Activated naive CD4-positive, alpha-beta T cell treated with anti-CD3 and anti-CD28 coated beads, Interleukin-2, amount 50 U/mL, for 24 hours (primary cell): ENCODE measurements around the gene CTNS.
A peak's percentile ranks its signal among the peaks of the same experiment; 100 is the strongest.

ENCODE experiments used
- H3K27ac Mint-ChIP-seq: one replicate; pipeline ENCODE4 v1.8.0; 2021; ENCODE audit warnings: mild to moderate bottlenecking, mixed read lengths
- H3K27me3 Mint-ChIP-seq: one replicate; pipeline ENCODE4 v1.8.0; 2021; ENCODE audit warnings: mixed read lengths
- H3K36me3 Mint-ChIP-seq: one replicate; pipeline ENCODE4 v1.8.0; 2021; ENCODE audit warnings: mixed read lengths
- H3K4me1 Mint-ChIP-seq: one replicate; pipeline ENCODE4 v1.8.0; 2021; ENCODE audit warnings: mixed read lengths
- H3K4me3 Mint-ChIP-seq: one replicate; pipeline ENCODE4 v1.8.0; 2021; ENCODE audit warnings: mild to moderate bottlenecking, mixed read lengths
- H3K9me3 Mint-ChIP-seq: one replicate; pipeline ENCODE4 v1.8.0; 2021; ENCODE audit warnings: mixed read lengths

CTNS gene

DNA sequence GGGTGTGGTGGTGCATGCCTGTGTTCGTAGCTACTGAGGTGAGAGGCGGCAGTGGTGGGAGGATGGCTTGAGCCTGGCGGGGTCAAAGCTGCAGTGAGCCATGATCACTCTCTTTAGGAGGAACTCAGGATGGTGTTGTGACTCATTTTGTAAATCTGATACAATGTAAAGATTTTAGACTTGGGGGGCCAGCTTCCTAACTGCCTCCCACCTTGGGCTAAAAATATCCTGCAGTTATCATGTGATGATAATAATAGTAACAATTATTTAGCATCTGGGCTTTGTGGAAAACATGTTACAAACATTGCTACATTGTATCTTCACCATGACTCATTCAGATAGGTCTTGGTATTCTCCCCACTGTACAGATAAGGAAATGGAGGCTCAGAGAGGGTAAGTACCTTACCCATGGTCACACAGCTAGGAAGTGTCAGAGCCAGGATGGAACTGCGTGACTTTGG, 7.4 kb downstream of the CTNS start:
- Mint-ChIP-seq H3K36me3 (peaks cover 3% of the 10 kb centered on the region), H3K27ac (no peak overlapping the region), H3K9me3 (no peaks in the 10 kb centered on the region), H3K27me3 (no peaks in the 10 kb centered on the region), H3K4me3 (no peak overlapping the region), H3K4me1 (no peaks in the 10 kb centered on the region)

DNA sequence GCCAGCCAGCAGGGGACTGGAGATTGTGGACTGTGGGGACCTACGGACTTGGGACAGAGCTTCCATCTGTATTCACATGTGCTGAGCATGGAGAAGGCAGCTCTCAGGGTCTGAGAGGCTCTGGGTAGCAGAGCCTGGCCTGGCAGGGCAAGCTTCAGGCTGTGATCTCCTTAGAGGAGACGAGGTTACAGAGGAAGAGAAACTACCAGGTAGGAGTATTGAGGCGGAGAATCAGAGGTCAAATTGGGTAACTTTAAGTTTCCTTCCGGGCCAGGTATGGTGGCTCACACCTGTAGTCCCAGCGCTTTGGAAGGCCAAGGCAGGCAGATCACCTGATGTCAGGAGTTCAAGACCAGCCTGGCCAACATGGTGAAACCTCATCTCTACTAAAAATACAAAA, 8.8 kb downstream of the CTNS start:
- Mint-ChIP-seq H3K27me3 (no peaks in the 10 kb centered on the region), H3K4me1 (no peaks in the 10 kb centered on the region), H3K4me3 (no peak overlapping the region), H3K36me3 (peaks cover 3% of the 10 kb centered on the region), H3K27ac (no peak overlapping the region), H3K9me3 (no peaks in the 10 kb centered on the region)

DNA sequence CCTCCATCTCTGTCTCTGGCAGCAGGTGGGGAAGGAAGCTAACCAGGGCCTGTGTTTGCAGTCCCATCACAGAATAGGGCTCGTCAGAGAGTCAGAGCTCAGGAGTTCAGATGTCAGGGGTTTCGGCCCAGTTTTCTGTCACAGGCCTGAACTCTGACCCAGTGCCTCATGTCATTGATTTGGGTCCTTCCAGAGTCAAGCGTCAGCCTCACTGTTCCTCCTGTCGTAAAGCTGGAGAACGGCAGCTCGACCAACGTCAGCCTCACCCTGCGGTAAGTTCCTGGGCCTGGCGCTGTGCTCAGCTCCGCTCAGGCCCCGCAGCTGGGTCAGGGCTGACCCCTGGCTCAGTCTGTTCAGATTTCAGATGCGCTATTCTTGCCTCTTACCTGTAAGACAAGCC, 10.7 kb downstream of the CTNS start:
- H3K9me3 Mint-ChIP-seq = no peaks in the 10 kb centered on the region
- H3K4me3 Mint-ChIP-seq = no peak overlapping the region
- peaks cover 3% of the 10 kb centered on the region for H3K36me3 Mint-ChIP-seq
- H3K27ac Mint-ChIP-seq = no peak overlapping the region
- H3K27me3 Mint-ChIP-seq = no peaks in the 10 kb centered on the region
- H3K4me1 Mint-ChIP-seq = no peaks in the 10 kb centered on the region

DNA sequence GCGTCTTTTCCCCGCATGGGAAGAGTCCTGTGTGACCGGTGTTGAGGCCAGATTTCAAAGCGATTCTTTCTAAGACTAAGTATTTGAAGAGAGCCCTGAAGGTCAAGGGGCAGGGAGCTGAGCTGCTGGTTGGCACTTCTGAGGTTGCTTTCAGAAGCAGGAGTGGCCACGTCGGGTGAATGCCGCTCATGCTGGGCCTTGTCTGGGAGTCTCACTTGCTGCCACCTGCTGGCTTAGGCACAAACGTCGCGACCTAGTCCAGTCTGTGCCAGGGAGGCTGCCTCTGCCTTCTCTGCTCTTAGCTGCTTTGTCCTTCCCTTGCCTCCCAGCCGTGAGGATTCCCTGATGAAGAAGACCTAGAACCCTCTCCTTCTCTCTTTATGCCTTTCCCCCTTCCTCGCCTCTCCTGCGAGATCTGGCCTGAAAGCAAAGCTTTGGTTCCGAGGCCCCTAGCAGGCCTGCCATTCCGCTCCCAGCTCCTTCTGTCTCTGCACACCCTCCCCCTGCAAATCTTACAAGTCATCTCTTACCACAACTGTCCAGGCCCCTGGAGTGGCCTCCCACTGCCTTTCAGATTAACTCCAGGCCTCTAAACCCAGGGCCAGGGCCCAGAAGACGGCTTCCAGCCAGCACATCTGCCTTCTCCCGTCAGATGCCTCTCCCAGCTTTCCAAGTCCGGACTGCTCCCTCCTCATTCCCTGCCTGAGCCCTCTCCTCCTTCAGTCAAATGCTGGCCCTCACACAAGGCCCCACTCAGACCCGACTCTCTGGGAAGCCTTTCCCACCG, 11.4 kb downstream of the CTNS start:
- Mint-ChIP-seq H3K27ac (no peak overlapping the region), H3K4me1 (no peaks in the 10 kb centered on the region), H3K4me3 (no peak overlapping the region), H3K9me3 (no peaks in the 10 kb centered on the region), H3K27me3 (no peaks in the 10 kb centered on the region), H3K36me3 (peaks cover 3% of the 10 kb centered on the region)

DNA sequence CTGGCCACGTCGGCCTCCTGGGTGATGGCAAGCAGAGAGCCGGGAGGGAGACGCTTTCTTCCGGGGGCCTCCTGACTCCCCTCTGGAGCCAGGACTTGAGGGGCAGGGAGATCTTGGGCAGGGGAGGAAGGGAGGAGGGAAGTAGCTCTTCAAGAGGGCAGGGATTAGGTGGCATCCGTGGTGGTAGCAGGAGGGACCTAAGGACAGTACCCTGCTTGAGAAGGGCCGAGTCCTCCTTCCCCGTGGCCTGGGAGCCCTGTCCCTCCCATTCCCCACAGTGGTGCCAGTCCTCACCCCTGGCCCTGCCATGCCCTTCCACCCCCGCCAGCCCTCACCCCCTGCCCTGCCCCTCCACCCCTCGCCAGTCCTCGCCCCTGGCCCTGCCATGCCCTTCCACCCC, 19.2 kb downstream of the CTNS start:
- no peaks in the 10 kb centered on the region for H3K27me3 Mint-ChIP-seq
- no peaks in the 10 kb centered on the region for H3K9me3 Mint-ChIP-seq
- H3K4me1 Mint-ChIP-seq = no peaks in the 10 kb centered on the region
- no peaks in the 10 kb centered on the region for H3K36me3 Mint-ChIP-seq
- no peak overlapping the region for H3K4me3 Mint-ChIP-seq
- H3K27ac Mint-ChIP-seq = no peak overlapping the region

DNA sequence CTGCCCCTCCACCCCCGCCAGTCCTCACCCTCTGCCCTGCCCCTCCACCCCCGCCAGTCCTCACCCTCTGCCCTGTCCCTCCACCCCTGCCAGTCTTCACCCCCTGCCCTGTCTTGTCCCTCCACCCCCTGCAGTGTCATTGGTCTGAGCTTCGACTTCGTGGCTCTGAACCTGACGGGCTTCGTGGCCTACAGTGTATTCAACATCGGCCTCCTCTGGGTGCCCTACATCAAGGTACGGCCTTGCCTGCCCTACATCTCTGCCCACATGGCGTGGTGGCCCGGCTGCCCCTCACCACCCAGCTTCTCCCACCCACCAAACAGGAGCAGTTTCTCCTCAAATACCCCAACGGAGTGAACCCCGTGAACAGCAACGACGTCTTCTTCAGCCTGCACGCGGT, 19.8 kb downstream of the CTNS start:
- no peaks in the 10 kb centered on the region for H3K27me3 Mint-ChIP-seq
- H3K27ac Mint-ChIP-seq = no peak overlapping the region
- H3K36me3 Mint-ChIP-seq = no peaks in the 10 kb centered on the region

DNA sequence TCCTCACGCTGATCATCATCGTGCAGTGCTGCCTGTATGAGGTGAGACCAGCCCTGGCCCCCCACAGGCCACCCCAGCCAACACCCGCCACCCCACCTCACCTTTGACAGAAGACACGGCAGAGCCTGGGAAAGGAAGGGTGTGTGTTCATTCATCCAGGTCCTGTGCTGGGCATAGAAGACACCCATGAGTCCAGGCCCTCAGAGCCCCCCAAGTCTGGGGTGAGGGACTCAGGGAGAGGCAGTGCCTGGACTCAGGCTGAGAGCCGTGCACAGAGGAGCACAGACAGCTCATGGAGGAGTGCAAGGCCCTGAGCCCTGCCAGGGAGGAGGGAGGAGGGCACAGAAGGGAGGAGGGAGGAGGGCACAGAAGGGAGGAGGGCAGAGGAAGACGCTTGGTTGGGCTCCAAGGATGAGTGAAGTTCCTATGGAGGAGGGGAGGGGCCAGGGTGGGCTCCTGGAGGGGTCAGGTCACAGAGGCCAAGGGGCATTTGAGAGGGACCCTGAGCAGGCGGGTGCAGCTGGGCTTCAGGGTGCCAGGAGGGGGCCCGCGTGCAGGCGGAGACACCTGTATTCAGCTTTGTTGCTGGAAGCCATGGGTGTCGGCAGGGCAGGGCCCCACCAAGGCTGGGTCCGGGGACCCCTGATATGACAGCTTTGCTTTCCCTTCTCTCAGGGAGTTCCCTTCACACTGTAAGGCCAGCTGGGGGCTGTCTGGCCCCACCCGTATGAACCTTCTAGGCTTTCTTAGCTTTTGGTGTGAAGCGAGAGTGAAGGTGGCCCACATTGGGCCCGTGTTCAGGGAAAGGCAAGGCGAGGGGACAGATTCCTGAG, 20.4 kb downstream of the CTNS start:
- Mint-ChIP-seq H3K36me3 (no peaks in the 10 kb centered on the region), H3K27ac (no peak overlapping the region), H3K9me3 (no peaks in the 10 kb centered on the region), H3K4me1 (no peaks in the 10 kb centered on the region), H3K4me3 (no peak overlapping the region), H3K27me3 (no peaks in the 10 kb centered on the region)

More for the DNA sequence above, 19.8 kb downstream of the CTNS start:
- Mint-ChIP-seq H3K9me3 (no peaks in the 10 kb centered on the region), H3K4me3 (no peak overlapping the region), H3K4me1 (no peaks in the 10 kb centered on the region)

DNA sequence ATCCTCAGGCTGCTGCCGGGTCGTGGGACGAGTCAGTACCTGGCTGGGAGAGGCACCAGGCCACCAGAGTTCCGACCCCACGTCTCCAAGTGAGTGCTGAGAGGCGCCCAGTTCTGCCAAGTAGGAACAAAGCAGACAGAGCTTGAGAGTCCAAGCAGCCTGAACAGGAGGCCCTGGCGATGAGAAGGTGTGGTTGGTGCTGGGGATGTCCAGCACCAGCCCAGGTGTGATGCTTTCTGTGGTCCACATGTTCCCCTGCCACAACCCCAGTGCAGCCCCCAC, 21.0 kb downstream of the CTNS start:
- no peak overlapping the region for H3K27ac Mint-ChIP-seq
- no peaks in the 10 kb centered on the region for H3K4me1 Mint-ChIP-seq
- H3K9me3 Mint-ChIP-seq = no peaks in the 10 kb centered on the region
- H3K36me3 Mint-ChIP-seq = no peaks in the 10 kb centered on the region
- H3K27me3 Mint-ChIP-seq = no peaks in the 10 kb centered on the region
- H3K4me3 Mint-ChIP-seq = no peak overlapping the region

DNA sequence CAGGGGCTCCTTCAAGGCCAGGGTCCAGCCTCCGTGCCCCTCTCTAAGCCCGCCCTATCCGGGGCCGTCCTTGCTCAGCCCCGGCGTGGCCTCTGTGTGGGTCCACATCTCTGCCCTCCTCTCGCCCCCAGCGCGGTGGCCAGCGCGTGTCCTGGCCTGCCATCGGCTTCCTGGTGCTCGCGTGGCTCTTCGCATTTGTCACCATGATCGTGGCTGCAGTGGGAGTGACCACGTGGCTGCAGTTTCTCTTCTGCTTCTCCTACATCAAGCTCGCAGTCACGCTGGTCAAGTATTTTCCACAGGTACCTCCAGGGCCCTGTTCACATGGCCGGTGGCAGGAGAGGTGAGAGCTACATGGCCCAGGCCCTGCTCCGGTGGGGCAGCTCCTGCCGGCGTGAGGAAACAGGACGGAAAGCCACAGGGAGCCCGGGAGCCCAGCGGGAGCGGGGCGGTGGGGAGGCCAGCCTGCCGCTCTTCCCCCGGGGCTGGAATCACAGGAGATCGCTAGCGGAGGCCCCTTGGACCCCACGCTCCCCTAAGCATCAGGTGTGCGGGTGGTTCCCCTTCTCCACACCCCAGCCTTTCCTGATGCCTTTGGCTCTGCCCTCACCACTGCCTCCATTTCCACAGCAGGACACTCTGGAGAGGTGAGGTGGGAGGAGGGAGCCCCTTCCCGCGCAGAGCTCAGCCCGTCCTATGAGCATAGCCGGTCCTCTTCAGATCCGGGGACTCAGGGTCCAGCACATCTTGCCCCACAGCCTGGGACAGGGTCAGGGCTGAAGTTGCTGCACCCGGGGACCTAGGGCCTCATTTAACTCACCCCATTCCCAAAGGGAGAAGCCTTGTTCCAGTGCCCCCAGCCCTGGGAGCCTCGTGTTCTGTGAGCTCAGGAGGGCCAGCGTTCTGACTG, 21.6 kb downstream of the CTNS start:
- Mint-ChIP-seq H3K27ac (no peak overlapping the region), H3K4me1 (no peaks in the 10 kb centered on the region), H3K36me3 (no peaks in the 10 kb centered on the region), H3K27me3 (no peaks in the 10 kb centered on the region), H3K4me3 (no peak overlapping the region), H3K9me3 (no peaks in the 10 kb centered on the region)

DNA sequence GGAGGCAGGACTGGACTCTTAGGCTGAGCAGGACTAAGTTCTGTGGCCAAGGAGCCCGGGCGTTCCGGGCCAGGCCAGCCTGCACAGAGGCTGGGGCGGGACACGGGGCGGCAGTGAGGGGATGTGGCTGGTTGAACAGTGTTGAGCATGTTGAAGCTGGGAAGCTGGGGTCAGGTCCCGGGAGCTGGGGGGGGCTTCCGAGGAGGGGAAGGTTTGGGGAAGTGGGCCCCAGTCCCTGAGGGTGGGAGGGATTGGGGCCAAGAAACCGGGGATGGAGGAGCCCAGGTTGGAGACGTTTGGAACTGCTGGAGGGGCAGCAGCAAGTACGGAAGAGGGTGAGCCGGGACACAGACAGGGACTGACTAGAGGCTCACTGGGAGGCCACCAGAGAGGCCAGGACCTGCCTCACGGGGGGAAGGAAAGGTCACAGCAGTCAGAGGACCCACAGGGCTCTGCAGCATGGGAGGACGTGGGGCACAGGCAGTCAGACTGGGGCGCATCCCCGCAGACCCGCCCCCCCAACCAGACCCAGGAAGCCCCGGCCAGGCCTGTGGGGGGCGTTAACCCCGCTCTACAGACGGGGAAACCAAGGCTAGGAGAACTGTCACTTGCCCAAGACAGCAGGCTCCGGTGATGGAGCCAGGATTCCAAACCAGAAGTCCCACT, 22.4 kb downstream of the CTNS start:
- no peak overlapping the region for H3K4me3 Mint-ChIP-seq
- no peaks in the 10 kb centered on the region for H3K27me3 Mint-ChIP-seq
- H3K27ac Mint-ChIP-seq = no peak overlapping the region
- H3K9me3 Mint-ChIP-seq = no peaks in the 10 kb centered on the region
- no peaks in the 10 kb centered on the region for H3K4me1 Mint-ChIP-seq
- H3K36me3 Mint-ChIP-seq = no peaks in the 10 kb centered on the region

DNA sequence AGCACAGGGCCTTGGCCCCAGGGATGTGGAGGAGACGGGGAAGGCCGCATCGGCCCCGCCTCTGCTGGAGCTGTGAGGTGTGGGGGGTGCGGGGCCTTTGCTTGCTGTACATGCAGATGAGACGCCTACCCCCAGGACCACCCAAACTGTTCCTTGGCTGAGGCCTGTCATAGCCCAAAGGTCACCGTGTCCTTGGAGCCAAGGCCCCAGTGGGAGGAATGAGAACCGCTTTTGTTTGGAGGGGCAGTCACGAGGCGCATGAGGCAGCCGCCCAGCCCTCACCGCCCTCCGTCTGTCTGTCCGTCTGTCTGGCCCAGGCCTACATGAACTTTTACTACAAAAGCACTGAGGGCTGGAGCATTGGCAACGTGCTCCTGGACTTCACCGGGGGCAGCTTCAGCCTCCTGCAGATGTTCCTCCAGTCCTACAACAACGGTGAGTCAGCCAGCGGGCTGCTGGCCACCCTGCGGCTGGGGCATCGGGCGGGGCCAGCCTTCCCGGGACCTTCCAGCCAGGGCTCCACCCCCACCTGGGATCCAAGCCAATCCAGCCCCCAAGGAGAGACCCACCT, 23.1 kb downstream of the CTNS start:
- Mint-ChIP-seq H3K27me3 (no peaks in the 10 kb centered on the region), H3K9me3 (no peaks in the 10 kb centered on the region), H3K36me3 (no peaks in the 10 kb centered on the region), H3K4me3 (no peak overlapping the region), H3K27ac (no peak overlapping the region), H3K4me1 (no peaks in the 10 kb centered on the region)

DNA sequence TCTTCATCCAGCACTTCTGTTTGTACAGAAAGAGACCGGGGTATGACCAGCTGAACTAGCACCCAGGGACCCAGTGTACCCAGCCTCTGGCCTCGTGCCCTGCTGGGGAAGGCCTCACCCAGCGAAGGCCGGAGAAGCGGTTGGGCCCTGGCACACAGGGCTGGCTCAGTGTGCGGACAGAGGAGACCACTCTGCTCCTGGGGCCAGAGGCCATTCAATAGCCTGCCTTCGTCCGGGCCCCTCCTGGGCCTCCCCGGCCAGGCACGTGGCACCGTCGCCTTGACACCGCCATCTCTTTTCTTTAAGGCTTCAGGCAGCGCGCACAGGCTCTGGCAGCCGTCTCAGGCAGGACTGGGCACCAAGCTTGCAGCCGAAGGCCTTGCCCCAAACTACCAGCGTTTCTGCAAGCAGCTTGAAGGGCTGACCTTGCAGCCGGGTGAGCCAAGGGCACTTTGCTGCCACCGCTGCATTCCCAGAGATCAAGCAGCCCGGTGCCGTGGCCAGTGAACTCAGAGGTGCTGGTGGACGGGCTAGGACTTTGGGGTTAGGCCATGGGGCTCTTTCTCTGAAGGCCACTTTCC, 23.8 kb downstream of the CTNS start:
- no peaks in the 10 kb centered on the region for H3K36me3 Mint-ChIP-seq
- no peaks in the 10 kb centered on the region for H3K27me3 Mint-ChIP-seq
- no peaks in the 10 kb centered on the region for H3K9me3 Mint-ChIP-seq
- no peaks in the 10 kb centered on the region for H3K4me1 Mint-ChIP-seq
- no peak overlapping the region for H3K4me3 Mint-ChIP-seq
- H3K27ac Mint-ChIP-seq = no peak overlapping the region

DNA sequence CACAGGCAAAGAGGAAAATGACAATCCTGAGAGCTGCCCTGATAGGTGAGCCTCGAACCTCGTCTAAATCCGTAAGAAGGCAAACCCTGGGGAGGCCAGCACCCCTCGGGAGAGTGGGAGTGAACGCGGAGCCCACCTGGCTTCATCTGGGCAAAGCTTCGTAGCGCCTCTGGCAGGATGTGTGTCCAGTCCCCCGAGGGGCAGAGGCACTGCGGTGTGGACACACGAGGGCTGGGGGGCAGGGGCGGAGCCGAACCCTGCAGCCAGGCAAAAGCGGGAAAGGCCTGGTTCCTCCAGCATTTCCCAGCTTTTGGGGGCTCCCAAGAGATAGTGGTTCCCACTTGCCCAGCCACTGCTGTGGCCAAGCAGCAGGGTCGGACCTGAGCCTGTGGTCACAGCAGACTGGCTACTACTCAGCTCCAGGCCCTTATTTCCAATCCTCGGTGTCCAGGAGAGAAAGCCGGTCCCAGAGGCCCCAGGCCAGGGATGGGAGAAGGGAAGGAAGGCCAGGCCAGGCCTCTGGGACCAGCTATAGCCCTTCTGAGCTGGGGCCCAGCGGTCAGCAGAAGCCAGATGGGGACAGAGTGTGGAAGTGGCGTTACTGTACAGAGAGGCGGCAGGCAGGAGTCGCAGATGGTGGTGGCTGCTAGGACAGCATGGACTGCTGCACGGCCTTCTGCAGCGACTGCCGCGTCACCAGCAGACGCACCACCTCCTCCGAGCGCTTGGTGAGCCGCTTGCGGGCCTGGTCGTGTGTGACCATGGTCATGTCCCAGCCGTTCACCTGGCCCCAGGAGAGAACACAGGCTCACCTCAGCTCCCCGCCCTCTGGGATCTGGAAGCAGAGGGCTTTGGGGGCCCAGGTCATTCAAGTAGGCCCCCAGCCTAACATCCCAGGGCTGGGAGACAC, 26.8 kb downstream of the CTNS start:
- Mint-ChIP-seq H3K9me3 (no peaks in the 10 kb centered on the region), H3K36me3 (no peaks in the 10 kb centered on the region), H3K4me1 (peaks cover 10% of the 10 kb centered on the region), H3K27me3 (no peaks in the 10 kb centered on the region), H3K27ac (no peak overlapping the region), H3K4me3 (no peak overlapping the region)

DNA sequence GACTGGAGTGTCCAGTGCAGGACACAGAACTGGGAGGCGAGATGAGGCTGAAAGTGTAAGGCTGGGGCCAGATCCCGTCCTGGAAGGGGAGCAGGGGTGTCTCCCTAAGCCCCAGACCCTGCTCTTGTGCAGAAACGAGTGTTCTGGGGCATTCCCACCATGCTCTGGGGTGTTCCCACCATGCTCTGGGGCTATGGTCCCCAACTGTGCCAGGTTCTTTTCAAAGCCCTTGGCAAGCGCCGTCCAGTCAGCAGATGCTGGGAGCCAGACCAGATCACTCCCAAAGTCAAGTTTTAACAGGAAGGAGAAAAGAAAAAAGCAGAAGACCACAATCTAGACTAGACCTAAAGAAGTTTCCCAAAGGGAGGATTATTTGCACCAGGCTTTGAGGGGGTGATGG, 29.3 kb downstream of the CTNS start:
- no peaks in the 10 kb centered on the region for H3K27me3 Mint-ChIP-seq
- H3K9me3 Mint-ChIP-seq = no peaks in the 10 kb centered on the region
- peaks cover 20% of the 10 kb centered on the region for H3K4me1 Mint-ChIP-seq
- H3K36me3 Mint-ChIP-seq = no peaks in the 10 kb centered on the region
- H3K4me3 Mint-ChIP-seq = peak overlapping the region; percentile 58
- no peak overlapping the region for H3K27ac Mint-ChIP-seq
